PFSK-1 (cell line): ENCODE data around the gene TTLL12.

Experiments
- FOXP2 ChIP-seq: optimal IDR thresholded peaks from 2 replicates; pipeline ENCODE3; 2011; ENCODE audit warnings: borderline replicate concordance, control low read depth, inconsistent platforms; ENCODE audit not compliant: insufficient read depth; ENCODE audit errors: extremely low read length, extremely low read depth
- POLR2AphosphoS5 ChIP-seq: IDR thresholded peaks from 2 replicates; pipeline ENCODE4 v1.6.1; 2012; ENCODE audit warnings: low read depth, mild to moderate bottlenecking, control low read depth, low read length, moderate library complexity
- REST ChIP-seq, 2 experiments: IDR thresholded peaks; 2 replicates each; pipeline versions ENCODE4 v1.6.1 to v1.8.0; 2011 to 2012; ENCODE audit warnings: low read depth in 2 of 2, low read length in 2 of 2, control low read depth in 1 of 2, inconsistent platforms in 1 of 2, mild to moderate bottlenecking in 1 of 2, moderate library complexity in 1 of 2; ENCODE audit not compliant: insufficient read depth in 1 of 2
- SIN3A ChIP-seq: IDR thresholded peaks from 2 replicates; pipeline ENCODE4 v1.6.1; 2012; ENCODE audit warnings: mild to moderate bottlenecking, low read length, moderate library complexity, borderline replicate concordance; ENCODE audit not compliant: insufficient read depth
- TAF1 ChIP-seq: IDR thresholded peaks from 2 replicates; pipeline ENCODE4 v1.6.1; 2012; ENCODE audit warnings: low read length, control low read depth, borderline replicate concordance; ENCODE audit not compliant: insufficient read depth

GRCh38 chr22:43210631-43211515 lies 23.9 kb upstream of the TTLL12 start:
- TF ChIP-seq POLR2AphosphoS5 (no peak), REST (IDR thresholded peaks at IDR 0.05; ENCODE audit: insufficient read depth in 1 of 2, low read depth in 2 of 2, low read length in 2 of 2) (no peak), TAF1 (no peak), SIN3A (no peak), FOXP2 (no peak)
